Esophagus (tissue), 2 donors: Measurements from ENCODE around the gene ABCA1. TPM values are rescaled to one million over a fixed set of nuclear protein-coding genes. Genes with fewer than 3 reads are reported as not detected.

Experiments
- polyA plus RNA-seq, 2 donors: library from polyadenylated mRNA; stranded (reverse); fragments of 200-250 nt; gene quantifications; one replicate each; pipeline ENCODE4 v1.2.3, GENCODE V29; 2013
- donor health status: healthy with polysubstance abuse.
- donor health status: Bipolar disorder and iron deficiency.

ABCA1 gene
- polyA plus RNA-seq, 2 donors: 2.7 to 2.9 TPM

Other genes starting within 250 kb of the ABCA1 start
- gene OR13D1, start 233.6 kb downstream of the ABCA1 start, polyA plus RNA-seq: not detected
- 10 to 100 TPM; 12.6 to 28.9 TPM for gene NIPSNAP3A, start 180.5 kb downstream of the ABCA1 start, polyA plus RNA-seq
- under 1 TPM; 0.77 to 0.87 TPM for gene NIPSNAP3B, start 164.0 kb downstream of the ABCA1 start, polyA plus RNA-seq